GM13976 (cell line): ENCODE data around the gene DENND2A.
"Not testable (repeated sequence)": the region's sequence is repeated elsewhere in the genome, so short reads cannot be mapped to it uniquely, and the experiment has no call there.

Source experiments
- DNase-seq: peaks from one replicate; pipeline ENCODE4 v3.0.0; 2012; ENCODE audit warnings: low spot score
- in situ Hi-C: fragments of 300-500 bp; cut with MboI; formaldehyde crosslinking; loops from one replicate; pipeline ENCODE4 v1.12.0; 2022; ENCODE audit warnings: low sequenced_read_pairs, mixed read lengths, inconsistent platforms; ENCODE audit not compliant: unreplicated experiment
- TF ChIP-seq, protein P1 (sequence below): IDR thresholded peaks from 2 replicates; pipeline ENCODE4 v1.5.1; 2012; ENCODE audit warnings: borderline replicate concordance, mild to moderate bottlenecking; ENCODE audit not compliant: insufficient read depth; ENCODE audit errors: extremely low read depth, missing control alignments, control extremely low read depth

DENND2A gene

DNA sequence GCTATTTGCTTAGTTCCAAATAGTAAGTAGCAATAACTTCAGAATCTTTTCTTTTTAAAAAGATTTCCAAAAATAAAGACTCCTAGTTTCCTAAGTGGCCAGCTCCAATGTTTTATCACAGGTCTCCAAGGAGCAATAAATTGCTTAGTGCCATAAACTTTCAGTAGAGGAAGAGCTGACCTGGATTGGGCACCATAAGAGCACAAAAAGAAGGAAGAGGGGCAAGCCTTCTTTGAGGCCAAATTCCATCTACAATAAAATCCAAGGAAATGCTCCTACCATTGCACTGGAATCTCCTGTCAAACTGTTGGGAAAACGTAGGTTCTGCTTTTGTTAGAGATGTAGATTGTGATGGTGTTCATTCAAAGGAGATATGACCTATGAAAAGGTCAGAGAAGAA lies 64.0 kb downstream of the DENND2A start:
- DNase-seq: no peak
- TF ChIP-seq, protein P1, sequence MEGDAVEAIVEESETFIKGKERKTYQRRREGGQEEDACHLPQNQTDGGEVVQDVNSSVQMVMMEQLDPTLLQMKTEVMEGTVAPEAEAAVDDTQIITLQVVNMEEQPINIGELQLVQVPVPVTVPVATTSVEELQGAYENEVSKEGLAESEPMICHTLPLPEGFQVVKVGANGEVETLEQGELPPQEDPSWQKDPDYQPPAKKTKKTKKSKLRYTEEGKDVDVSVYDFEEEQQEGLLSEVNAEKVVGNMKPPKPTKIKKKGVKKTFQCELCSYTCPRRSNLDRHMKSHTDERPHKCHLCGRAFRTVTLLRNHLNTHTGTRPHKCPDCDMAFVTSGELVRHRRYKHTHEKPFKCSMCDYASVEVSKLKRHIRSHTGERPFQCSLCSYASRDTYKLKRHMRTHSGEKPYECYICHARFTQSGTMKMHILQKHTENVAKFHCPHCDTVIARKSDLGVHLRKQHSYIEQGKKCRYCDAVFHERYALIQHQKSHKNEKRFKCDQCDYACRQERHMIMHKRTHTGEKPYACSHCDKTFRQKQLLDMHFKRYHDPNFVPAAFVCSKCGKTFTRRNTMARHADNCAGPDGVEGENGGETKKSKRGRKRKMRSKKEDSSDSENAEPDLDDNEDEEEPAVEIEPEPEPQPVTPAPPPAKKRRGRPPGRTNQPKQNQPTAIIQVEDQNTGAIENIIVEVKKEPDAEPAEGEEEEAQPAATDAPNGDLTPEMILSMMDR: no peak
- in situ Hi-C loops: no loop called here

DNA sequence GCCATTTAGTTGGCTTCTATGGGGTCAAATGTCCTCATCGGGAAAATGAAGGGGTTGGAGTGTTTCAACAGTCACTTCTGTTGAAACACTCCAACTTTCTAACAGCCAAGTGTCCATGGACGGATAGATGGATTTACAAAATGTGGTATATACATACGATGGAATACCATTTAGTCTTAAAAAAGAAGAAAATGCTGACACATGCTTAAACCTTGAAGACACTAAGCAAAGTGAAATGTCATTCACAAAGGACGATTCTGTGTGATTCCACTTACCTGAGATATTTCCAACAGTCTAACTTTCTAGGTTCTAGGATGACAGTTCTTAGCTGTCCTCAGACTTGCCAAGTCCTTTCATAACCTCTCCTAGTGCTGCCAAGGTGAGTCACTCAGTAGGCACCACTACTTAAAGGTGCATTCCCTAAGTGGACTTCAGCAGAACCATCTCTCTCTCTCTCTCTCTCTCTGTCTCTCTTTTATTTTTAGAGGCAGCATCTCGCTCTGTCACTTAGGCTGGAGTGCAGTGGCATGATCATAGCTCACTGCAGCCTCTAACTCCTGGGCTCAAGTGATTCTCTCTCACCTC lies 69.0 kb downstream of the DENND2A start:
- in situ Hi-C loops: no loop called here
- DNase-seq: no peak
- TF ChIP-seq, protein P1: no peak

DNA sequence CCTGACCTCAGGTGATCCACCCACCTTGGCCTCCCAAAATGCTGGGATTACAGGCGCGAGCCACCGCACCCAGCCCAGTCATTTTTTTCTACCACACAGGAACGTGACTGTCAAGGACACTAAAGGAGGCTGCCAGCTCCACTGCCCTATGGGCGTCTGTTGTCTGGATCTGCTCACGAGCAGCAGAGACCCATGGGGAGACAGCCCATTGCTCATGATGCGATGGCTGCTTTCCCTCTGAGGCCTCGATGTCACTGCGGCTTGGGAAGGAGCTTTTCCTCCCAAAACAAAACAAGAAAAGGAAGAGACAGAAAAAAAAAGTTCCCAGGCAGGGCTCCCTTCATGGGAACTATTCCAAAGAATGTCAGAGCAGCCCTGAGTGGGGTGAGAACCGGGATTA lies 70.5 kb downstream of the DENND2A start:
- no peak for DNase-seq
- in situ Hi-C loops: no loop called here
- TF ChIP-seq, protein P1: no peak

DNA sequence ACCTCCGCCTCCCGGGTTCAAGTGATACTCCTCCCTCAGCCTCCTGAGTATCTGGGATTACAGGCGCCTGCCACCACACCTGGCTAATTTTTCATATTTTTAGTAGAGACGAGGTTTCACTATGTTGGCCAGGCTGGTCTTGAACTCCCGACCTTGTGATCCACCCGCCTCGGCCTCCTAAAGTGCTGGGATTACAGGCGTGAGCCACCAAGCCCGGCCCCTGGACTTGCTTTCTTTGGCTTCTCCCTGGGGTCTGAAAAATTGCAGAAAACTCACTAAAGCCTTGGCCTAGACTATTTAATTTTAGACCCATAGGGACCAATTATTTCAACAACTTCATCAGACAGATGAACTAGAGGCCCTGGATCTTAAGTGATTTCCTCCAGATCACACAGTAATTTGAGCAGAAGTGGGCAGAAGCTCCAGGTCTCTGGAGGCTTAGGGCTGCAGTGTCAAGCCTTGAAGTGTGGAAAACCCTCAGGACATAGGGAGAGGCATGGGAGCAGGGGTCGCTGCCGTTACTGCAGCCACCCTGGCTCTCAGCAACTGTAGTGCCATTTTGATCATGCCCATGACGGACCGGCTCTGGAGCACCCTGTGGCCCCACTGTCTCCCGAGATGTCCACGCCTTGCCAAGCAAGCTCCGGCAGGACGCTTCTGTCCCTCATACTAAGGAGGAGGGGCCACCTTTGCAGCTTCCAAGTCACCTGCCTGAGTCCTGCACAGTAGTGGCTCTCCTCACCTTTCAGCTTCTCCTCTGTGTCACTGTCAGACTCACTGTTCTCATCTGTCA lies 72.4 kb downstream of the DENND2A start:
- in situ Hi-C loops: no loop called here
- TF ChIP-seq, protein P1: no peak
- DNase-seq: no peak

DNA sequence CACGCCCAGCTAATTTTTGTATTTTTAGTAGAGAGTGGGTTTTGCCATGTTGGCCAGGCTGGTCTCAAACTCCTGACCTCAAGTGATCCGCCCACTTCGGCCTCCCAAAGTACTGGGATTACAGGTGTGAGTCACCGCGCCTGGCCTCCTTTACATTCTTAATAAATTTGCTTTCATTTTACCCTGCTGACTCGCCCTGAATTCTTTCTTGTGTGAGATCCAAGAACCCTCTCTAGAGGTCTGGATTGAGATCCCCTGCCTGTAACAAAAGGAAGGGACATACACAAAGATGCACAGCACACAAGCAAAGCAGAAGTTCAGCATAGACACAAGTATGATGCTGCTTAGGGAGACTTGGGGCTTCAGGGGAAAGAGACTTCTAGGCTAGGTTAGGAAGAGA lies 74.4 kb downstream of the DENND2A start:
- DNase-seq, in situ Hi-C loops: not testable (repeated sequence)

- in situ Hi-C loops, DNase-seq: not testable (repeated sequence)
These were observed 74.9 kb downstream of the DENND2A start for GRCh38 chr7:140565761-140566160.

DNA sequence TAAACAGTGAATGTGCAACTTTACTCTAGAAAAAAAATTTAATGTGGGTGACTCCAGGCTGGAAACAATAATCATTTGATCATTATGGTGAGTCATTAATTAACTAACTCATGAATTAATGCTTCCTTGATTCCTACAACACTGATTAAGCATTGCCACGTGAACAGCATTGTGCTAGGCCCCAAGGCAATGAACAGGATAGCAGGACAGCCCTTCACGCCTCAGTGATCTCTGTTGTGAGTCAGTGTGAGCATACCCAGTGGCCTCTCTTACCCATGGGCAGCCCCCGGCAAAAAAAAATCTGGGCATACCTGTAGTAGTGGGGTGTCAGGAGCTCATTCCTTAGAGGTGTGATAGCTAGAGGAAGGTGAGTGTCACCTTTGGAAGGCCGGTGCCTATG lies 76.0 kb downstream of the DENND2A start:
- TF ChIP-seq, protein P1: no peak

More for the DNA sequence above, 76.0 kb downstream of the DENND2A start:
- in situ Hi-C loops: no loop called here
- DNase-seq: no peak
